ENCODE results near the gene SF3A1. TPM values are rescaled to one million over a fixed set of nuclear protein-coding genes. Genes with fewer than 3 reads are reported as not detected.

SF3A1 gene
- polyA plus RNA-seq, 4 donors = 17.6 to 94.1 (median 27.2) TPM

DNA sequence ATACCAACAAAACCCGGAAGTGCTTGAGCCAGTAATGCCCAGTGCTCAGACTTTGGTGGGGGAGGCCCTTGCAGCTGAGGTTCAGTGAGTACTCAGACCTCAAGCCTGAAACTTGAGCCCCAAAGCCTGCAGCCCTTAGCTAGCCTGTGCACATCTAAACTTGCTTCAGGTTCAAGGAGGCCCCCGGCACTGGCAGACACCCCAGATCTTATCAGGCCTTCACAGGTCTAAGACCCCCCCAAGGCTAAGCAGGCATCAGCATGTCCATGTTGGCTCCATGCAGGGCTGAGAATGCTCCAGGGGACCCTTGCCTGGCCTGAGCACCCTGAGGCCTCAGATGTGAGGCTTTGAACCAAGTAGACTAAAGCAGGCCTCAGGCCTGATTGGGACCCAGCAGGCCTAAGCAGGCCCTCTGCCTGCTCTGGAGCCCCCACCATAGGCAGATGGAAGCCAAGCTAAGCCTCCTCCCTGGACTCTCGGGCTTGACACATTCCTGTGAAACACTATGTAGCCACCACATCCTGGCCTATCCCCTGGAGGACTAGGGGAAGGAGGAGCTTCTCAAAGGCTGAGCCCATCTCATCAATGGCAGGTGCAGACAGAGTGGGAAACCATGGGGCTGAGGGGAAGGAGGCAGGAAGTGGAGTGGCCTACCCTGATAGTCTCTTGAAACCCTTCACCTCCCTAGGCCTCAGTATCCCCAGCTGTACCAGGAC, 66.2 kb downstream of the SF3A1 start:
- peaks cover 0 to 33% (median 3%) of the 10 kb centered on the region in 3 donors for H3K4me1 ChIP-seq (ENCODE audit: control insufficient read depth in 3 of 3, insufficient read depth in 2 of 3, low read depth in 1 of 3, low read length in 2 of 3)
- no peak for FAIRE-seq
- no peak for DNase-seq
- WGBS, 3 donors = 39 to 65% (median 45%) methylated on average over 3 of the region's 3 CpGs
- no peaks in the 10 kb centered on the region for H3K27me3 ChIP-seq (ENCODE audit: control insufficient read depth in 3 of 3, insufficient read depth in 3 of 3, low read length in 3 of 3)
- H3K9me3 ChIP-seq (ENCODE audit: control insufficient read depth in 2 of 2, insufficient read depth in 1 of 2, low read depth in 1 of 2, low read length in 1 of 2) = no peaks in the 10 kb centered on the region
- no peak overlapping the region for H3K4me3 ChIP-seq (ENCODE audit: low read depth in 1 of 3, low read length in 3 of 3)
- H3K36me3 ChIP-seq (ENCODE audit: control insufficient read depth in 3 of 3, insufficient read depth in 2 of 3, low read depth in 1 of 3, low read length in 3 of 3) = peaks cover 5 to 62% (median 18%) of the 10 kb centered on the region in 3 donors
- peak overlapping the region; percentile 2 to 65 (median 26) for H3K27ac ChIP-seq (ENCODE audit: low read depth in 1 of 3, low read length in 2 of 3)

DNA sequence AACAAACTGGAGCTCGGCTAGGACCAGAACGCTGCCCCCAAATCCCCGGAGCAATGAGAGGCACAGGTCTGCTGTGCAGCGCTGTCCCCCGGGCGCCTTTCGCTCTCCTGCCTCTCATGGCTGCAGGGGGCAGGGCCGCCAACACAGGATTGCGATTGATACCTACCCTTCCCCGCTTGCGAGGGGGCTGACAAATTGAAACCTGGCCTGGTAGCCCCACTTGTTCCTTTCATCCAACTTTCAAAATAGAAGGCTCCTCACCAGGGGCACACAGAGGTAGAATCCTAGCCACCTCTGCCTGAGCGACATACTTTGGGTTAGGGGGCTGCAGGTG, 66.7 kb downstream of the SF3A1 start:
- DNase-seq (no peak), FAIRE-seq (no peak)
- peaks cover 4 to 62% (median 18%) of the 10 kb centered on the region in 3 donors for H3K36me3 ChIP-seq (ENCODE audit: control insufficient read depth in 3 of 3, insufficient read depth in 2 of 3, low read depth in 1 of 3, low read length in 3 of 3)
- peak overlapping the region in 2 of 3 donors; percentile 26 to 65 for H3K27ac ChIP-seq (ENCODE audit: low read depth in 1 of 3, low read length in 2 of 3)
- no peaks in the 10 kb centered on the region for H3K27me3 ChIP-seq (ENCODE audit: control insufficient read depth in 3 of 3, insufficient read depth in 3 of 3, low read length in 3 of 3)
- peaks cover 0 to 38% (median 3%) of the 10 kb centered on the region in 3 donors for H3K4me1 ChIP-seq (ENCODE audit: control insufficient read depth in 3 of 3, insufficient read depth in 2 of 3, low read depth in 1 of 3, low read length in 2 of 3)
- H3K4me3 ChIP-seq (ENCODE audit: low read depth in 1 of 3, low read length in 3 of 3) = peak overlapping the region in 2 of 3 donors; percentile 70 to 79
- no peaks in the 10 kb centered on the region for H3K9me3 ChIP-seq (ENCODE audit: control insufficient read depth in 2 of 2, insufficient read depth in 1 of 2, low read depth in 1 of 2, low read length in 1 of 2)
- WGBS, 3 donors = 19 to 44% (median 28%) methylated on average over 12 of the region's 12 CpGs

DNA sequence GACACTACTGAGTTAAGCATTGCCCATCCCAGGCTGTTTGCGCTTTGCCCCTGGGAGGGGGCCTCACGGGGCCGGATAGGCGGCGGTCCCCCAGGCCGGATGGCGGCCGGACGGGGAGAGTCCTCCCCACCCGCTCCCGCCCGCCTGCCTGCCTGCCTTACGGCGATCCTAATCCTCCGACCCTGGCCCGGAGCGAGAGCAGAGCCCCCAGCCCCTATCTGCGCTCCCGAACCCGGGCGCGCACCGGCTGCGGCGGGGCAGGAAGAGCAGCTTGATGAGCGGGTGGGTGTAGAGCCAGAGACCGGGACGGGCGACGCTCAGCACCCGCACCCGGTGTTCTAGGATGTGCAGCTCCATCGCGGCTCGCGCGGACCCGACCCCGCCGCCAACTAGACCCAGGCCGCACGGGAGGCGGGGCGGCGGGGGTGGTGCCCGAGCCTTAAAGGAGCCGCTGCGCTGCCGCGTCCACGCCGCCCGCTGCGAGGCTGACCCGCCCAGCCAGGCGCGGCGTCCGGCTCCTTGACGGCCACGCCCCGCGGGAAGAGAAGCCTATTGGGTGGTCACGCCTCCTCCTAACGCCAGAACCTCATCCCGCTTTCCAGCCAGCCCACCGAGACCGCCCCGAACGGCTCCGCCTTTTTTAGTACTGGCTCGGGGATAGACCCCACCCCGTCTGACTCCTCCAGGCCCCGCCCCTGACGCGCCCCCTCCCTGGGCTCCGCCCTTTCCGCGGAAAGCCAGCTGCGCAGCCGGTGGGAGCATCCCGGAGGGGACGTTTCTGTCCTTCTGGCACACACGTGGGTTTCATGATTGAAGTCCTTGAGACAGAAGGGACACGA, 67.3 kb downstream of the SF3A1 start, which contains the start of gene CASTOR1:
TSS of gene CASTOR1 (minus strand) at position 365 of the 839 bp plus-strand sequence. CDS start at position 357, 8 bp downstream.
- peaks cover 4 to 62% (median 12%) of the 10 kb centered on the region in 3 donors for H3K36me3 ChIP-seq (ENCODE audit: control insufficient read depth in 3 of 3, insufficient read depth in 2 of 3, low read depth in 1 of 3, low read length in 3 of 3)
- peaks cover 0 to 44% (median 3%) of the 10 kb centered on the region in 3 donors for H3K4me1 ChIP-seq (ENCODE audit: control insufficient read depth in 3 of 3, insufficient read depth in 2 of 3, low read depth in 1 of 3, low read length in 2 of 3)
- 0 to 1% (median 1%) methylated on average over 45 to 85 of the region's 85 CpGs for whole genome bisulfite sequencing, 3 donors
- H3K27me3 ChIP-seq (ENCODE audit: control insufficient read depth in 3 of 3, insufficient read depth in 3 of 3, low read length in 3 of 3) = no peaks in the 10 kb centered on the region
- no peaks in the 10 kb centered on the region for H3K9me3 ChIP-seq (ENCODE audit: control insufficient read depth in 2 of 2, insufficient read depth in 1 of 2, low read depth in 1 of 2, low read length in 1 of 2)
- no peak for FAIRE-seq
- H3K4me3 ChIP-seq (ENCODE audit: low read depth in 1 of 3, low read length in 3 of 3) = peak within 1 kb of the TSS; percentile 66 to 79 (median 70)
- peak; percentile 96 to 98 for DNase-seq
- peak within 1 kb of the TSS; percentile 2 to 75 (median 73) for H3K27ac ChIP-seq (ENCODE audit: low read depth in 1 of 3, low read length in 2 of 3)

DNA sequence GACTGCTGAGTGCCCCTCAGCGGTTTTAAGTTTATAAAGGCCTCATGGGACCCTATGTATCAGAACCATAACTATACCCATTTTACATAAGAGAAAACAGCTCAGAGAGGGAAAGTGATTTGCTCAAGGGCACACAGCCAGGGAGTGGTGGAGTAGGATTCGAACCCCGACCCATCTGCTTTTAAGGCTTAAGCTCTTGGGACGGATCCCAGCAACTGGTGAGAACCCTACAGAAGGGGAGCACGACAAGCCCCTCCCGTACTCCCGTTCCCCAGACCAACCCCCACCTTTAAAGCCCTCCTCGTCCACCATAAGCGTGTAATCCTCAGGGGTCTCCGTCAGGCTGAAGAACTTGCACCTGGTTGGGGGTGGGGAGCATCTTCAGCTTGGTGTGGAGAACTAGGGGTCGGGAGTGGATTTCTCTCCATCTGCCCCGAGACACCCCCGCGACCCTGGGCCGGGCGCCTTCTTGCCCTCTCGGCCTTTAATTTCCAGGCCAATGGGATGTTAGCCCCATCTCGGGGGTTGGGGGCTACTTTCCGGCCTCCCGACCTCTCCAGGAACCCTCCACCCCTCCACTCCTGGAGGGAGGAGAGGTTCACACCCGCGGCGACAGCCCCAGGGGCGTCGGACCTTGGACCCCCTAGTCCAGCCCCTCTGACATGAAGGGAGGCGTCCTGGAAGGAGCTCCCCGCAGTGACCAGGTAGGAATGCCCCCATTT, 68.1 kb downstream of the SF3A1 start:
- Histone ChIP-seq H3K27ac (ENCODE audit: low read depth in 1 of 3, low read length in 2 of 3) (peak overlapping the region in 2 of 3 donors; percentile 73 to 75), H3K36me3 (ENCODE audit: control insufficient read depth in 3 of 3, insufficient read depth in 2 of 3, low read depth in 1 of 3, low read length in 3 of 3) (peaks cover 2 to 57% (median 4%) of the 10 kb centered on the region in 3 donors), H3K9me3 (ENCODE audit: control insufficient read depth in 2 of 2, insufficient read depth in 1 of 2, low read depth in 1 of 2, low read length in 1 of 2) (no peaks in the 10 kb centered on the region), H3K27me3 (ENCODE audit: control insufficient read depth in 3 of 3, insufficient read depth in 3 of 3, low read length in 3 of 3) (no peaks in the 10 kb centered on the region), H3K4me3 (ENCODE audit: low read depth in 1 of 3, low read length in 3 of 3) (peak overlapping the region; percentile 66 to 79 (median 70)), H3K4me1 (ENCODE audit: control insufficient read depth in 3 of 3, insufficient read depth in 2 of 3, low read depth in 1 of 3, low read length in 2 of 3) (peaks cover 0 to 51% (median 3%) of the 10 kb centered on the region in 3 donors)
- FAIRE-seq = no peak
- 16 to 18% (median 17%) methylated on average over 26 to 27 of the region's 27 CpGs for WGBS, 3 donors
- DNase-seq = peak in 1 of 2 donors; percentile 62

DNA sequence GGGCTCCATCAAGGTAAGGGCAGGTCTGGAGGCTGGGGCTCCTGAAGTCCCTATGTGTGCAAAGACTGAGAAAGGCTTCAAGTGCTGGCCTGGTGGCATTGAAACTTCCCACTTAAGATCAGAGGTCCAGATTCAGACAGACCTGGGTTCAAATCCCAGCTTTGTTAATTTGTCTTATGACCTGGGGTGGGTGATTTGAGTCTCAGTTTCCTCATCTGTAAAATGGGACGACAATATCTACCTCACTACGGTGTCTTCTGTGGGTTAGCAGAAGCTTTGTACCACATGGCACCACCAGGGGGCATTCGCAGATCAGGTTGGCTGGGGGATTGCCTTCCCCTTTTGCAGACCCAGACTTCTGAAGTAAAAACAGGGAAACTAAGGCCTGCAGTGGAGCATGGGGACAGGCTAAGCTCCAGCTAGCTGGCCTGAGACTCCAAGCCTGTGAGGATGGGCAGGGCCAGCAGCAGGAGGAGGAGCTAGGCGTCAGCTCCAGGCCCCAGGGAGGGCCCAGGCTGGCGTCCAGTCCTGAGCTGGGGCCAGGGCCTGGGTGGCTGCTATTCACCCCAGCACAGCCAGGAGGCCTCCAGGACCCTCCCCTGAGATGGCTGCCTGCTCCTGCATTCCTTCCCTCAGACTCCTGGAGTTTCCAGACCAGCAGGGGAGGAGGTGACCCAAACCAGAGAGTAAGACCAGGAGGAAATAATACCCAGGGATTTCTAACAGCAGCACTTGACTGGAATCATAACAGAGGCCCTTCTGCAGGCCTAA, 68.9 kb downstream of the SF3A1 start:
- peak overlapping the region in 2 of 3 donors; percentile 7 to 15 for H3K27ac ChIP-seq (ENCODE audit: low read depth in 1 of 3, low read length in 2 of 3)
- no peak for FAIRE-seq
- H3K36me3 ChIP-seq (ENCODE audit: control insufficient read depth in 3 of 3, insufficient read depth in 2 of 3, low read depth in 1 of 3, low read length in 3 of 3) = peaks cover 0 to 54% (median 0%) of the 10 kb centered on the region in 3 donors
- no peak overlapping the region for H3K4me3 ChIP-seq (ENCODE audit: low read depth in 1 of 3, low read length in 3 of 3)
- DNase-seq = peak; percentile 77 to 87
- peaks cover 0 to 57% (median 3%) of the 10 kb centered on the region in 3 donors for H3K4me1 ChIP-seq (ENCODE audit: control insufficient read depth in 3 of 3, insufficient read depth in 2 of 3, low read depth in 1 of 3, low read length in 2 of 3)
- 4 to 10% (median 5%) methylated on average over 5 of the region's 5 CpGs for WGBS, 3 donors
- H3K27me3 ChIP-seq (ENCODE audit: control insufficient read depth in 3 of 3, insufficient read depth in 3 of 3, low read length in 3 of 3) = no peaks in the 10 kb centered on the region
- H3K9me3 ChIP-seq (ENCODE audit: control insufficient read depth in 2 of 2, insufficient read depth in 1 of 2, low read depth in 1 of 2, low read length in 1 of 2) = no peaks in the 10 kb centered on the region

DNA sequence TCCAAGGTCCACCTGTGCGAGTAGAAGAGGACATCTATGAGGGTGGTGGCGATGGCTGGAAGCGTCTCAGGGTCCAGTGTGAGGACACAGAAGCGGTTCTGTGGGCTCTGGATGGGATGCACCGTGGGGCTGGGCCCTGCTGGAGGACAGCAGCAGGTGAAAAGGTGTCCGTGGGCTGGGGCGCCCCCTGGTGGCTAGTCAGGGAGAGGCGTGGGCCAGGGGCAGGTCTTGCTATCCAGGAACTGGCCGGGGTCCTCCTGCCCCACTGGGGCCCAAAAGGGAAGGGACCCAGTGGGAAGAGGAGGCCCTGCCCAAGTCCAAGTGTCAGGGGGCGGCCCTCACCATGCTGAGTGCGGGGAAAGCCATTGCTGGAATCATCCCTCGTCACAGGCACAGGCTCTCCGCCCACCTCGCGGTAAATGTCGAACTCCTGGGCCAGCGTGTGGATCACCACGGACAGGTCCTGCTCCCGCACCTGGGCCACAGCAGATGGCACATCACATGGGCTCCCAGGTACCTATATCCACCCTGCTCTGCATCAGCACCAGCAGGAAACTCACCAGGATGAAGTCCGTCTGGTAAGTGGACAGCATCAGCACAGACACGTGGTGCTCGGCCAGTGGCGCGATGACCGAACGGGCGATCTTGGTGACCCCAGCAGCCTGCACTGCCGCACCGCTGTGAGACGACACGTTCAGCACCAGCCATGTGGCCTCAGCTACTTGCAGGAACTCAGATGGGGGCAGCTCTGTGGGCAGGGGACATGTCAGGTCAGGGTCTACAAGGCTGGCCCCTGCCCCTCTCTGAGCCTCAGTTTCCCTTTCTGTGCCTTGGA, 69.7 kb downstream of the SF3A1 start:
- DNase-seq (peak; percentile 69 to 84), FAIRE-seq (no peak)
- H3K36me3 ChIP-seq (ENCODE audit: control insufficient read depth in 3 of 3, insufficient read depth in 2 of 3, low read depth in 1 of 3, low read length in 3 of 3) = peaks cover 0 to 49% (median 0%) of the 10 kb centered on the region in 3 donors
- H3K27me3 ChIP-seq (ENCODE audit: control insufficient read depth in 3 of 3, insufficient read depth in 3 of 3, low read length in 3 of 3) = no peaks in the 10 kb centered on the region
- no peaks in the 10 kb centered on the region for H3K9me3 ChIP-seq (ENCODE audit: control insufficient read depth in 2 of 2, insufficient read depth in 1 of 2, low read depth in 1 of 2, low read length in 1 of 2)
- peaks cover 0 to 57% (median 3%) of the 10 kb centered on the region in 3 donors for H3K4me1 ChIP-seq (ENCODE audit: control insufficient read depth in 3 of 3, insufficient read depth in 2 of 3, low read depth in 1 of 3, low read length in 2 of 3)
- 18 to 51% (median 32%) methylated on average over 28 to 31 of the region's 31 CpGs for WGBS, 3 donors
- H3K27ac ChIP-seq (ENCODE audit: low read depth in 1 of 3, low read length in 2 of 3) = no peak overlapping the region
- no peak overlapping the region for H3K4me3 ChIP-seq (ENCODE audit: low read depth in 1 of 3, low read length in 3 of 3)

DNA sequence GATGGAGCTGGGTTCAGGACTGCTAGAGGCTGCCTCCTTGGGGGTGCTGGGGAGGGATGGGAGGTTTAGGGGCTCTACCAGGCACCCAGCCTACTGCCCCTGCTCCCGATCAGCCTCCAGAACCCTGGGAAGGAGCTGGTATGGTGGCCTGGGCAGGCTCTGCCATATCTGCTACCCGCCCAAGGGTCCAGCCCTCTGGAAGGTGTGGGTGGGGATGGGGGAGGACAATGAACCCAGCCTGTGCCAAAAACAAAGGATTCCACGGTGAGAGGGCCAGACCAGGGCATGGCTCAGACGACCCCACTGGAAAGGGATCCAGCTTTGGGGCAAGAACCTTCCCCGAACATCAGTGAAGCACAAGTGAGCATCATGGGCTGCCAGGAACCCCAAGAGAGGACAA, 70.4 kb downstream of the SF3A1 start:
- Histone ChIP-seq H3K27ac (ENCODE audit: low read depth in 1 of 3, low read length in 2 of 3) (no peak overlapping the region), H3K36me3 (ENCODE audit: control insufficient read depth in 3 of 3, insufficient read depth in 2 of 3, low read depth in 1 of 3, low read length in 3 of 3) (peaks cover 0 to 42% (median 0%) of the 10 kb centered on the region in 3 donors), H3K9me3 (ENCODE audit: control insufficient read depth in 2 of 2, insufficient read depth in 1 of 2, low read depth in 1 of 2, low read length in 1 of 2) (no peaks in the 10 kb centered on the region), H3K4me1 (ENCODE audit: control insufficient read depth in 3 of 3, insufficient read depth in 2 of 3, low read depth in 1 of 3, low read length in 2 of 3) (peaks cover 0 to 57% (median 3%) of the 10 kb centered on the region in 3 donors), H3K27me3 (ENCODE audit: control insufficient read depth in 3 of 3, insufficient read depth in 3 of 3, low read length in 3 of 3) (no peaks in the 10 kb centered on the region), H3K4me3 (ENCODE audit: low read depth in 1 of 3, low read length in 3 of 3) (no peak overlapping the region)
- DNase-seq = no peak
- FAIRE-seq = no peak
- WGBS, 3 donors = 75 to 88% (median 78%) methylated on average over 5 of the region's 5 CpGs
